Immature natural killer cell (primary cell): ENCODE results near the gene ROS1. TPM values are rescaled to one million over a fixed set of nuclear protein-coding genes. Genes with fewer than 3 reads are reported as not detected.
"Not testable (repeated sequence)": the region's sequence is repeated elsewhere in the genome, so short reads cannot be mapped to it uniquely, and the experiment has no call there.

Experiments used
- DNase-seq, 3 donors: peaks; one replicate each; pipeline ENCODE4 v3.0.0; 2022; ENCODE audit warnings: mixed read lengths in 1 of 3
- H3K27ac Mint-ChIP-seq, 6 donors: one replicate each; pipeline ENCODE4 v1.8.0; 2020; ENCODE audit warnings: mixed read lengths in 6 of 6, mild to moderate bottlenecking in 5 of 6, inconsistent platforms in 4 of 6, moderate library complexity in 3 of 6
- H3K27me3 Mint-ChIP-seq, 3 donors: one replicate each; pipeline ENCODE4 v1.8.0; 2020 to 2021; ENCODE audit warnings: low read depth in 3 of 3, mild to moderate bottlenecking in 3 of 3, mixed read lengths in 3 of 3, moderate library complexity in 3 of 3, inconsistent platforms in 1 of 3
- H3K36me3 Mint-ChIP-seq, 3 donors: one replicate each; pipeline ENCODE4 v1.8.0; 2020; ENCODE audit warnings: mixed read lengths in 3 of 3, inconsistent platforms in 2 of 3, mild to moderate bottlenecking in 2 of 3
- H3K4me1 Mint-ChIP-seq, 2 donors: one replicate each; pipeline ENCODE4 v1.8.0; 2020; ENCODE audit warnings: inconsistent platforms in 2 of 2, mild to moderate bottlenecking in 2 of 2, mixed read lengths in 2 of 2, moderate library complexity in 1 of 2
- H3K4me3 Mint-ChIP-seq, 5 donors: one replicate each; pipeline ENCODE4 v1.8.0; 2020; ENCODE audit warnings: mild to moderate bottlenecking in 5 of 5, mixed read lengths in 5 of 5, inconsistent platforms in 3 of 5, moderate library complexity in 3 of 5
- H3K9me3 Mint-ChIP-seq, 6 donors: one replicate each; pipeline ENCODE4 v1.8.0; 2020; ENCODE audit warnings: mild to moderate bottlenecking in 6 of 6, mixed read lengths in 6 of 6, inconsistent platforms in 4 of 6, moderate library complexity in 3 of 6
- polyA plus RNA-seq, 3 donors: library from polyadenylated mRNA; unstranded; fragments of 300-500 nt; fragmentation: Illumina TruSeq; gene quantifications; one replicate each; pipeline ENCODE4 v1.2.3, GENCODE V29; 2021

The ROS1 gene
- polyA plus RNA-seq, 3 donors from 2014 or later = not detected

DNA sequence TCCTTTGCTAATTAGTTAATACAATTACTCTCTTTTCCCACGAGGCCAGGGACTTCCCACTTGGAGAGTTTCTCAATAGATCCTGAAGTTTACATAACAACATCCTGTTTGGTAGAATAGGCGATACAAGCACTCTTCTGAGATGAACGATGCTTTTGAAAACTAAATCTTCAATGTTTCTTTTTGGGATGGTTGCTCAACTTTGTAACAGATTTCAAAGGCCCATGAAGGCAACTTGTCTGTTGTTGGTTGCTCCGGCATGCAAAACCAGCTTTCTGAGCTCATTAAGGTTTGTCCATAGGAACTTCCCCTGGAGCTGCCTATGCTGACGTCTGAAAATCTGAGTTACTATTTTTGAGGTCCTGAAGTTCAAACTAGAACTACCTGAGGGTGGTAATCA is 25.9 kb upstream of the ROS1 start:
- H3K4me1 Mint-ChIP-seq = no peaks in the 10 kb centered on the region
- no peaks in the 10 kb centered on the region for H3K9me3 Mint-ChIP-seq
- H3K27ac Mint-ChIP-seq = no peak overlapping the region
- H3K36me3 Mint-ChIP-seq = no peaks in the 10 kb centered on the region
- peaks cover under 1 to 5% (median 4%) of the 10 kb centered on the region in 3 donors for H3K27me3 Mint-ChIP-seq
- DNase-seq = no peak
- no peak overlapping the region for H3K4me3 Mint-ChIP-seq

DNA sequence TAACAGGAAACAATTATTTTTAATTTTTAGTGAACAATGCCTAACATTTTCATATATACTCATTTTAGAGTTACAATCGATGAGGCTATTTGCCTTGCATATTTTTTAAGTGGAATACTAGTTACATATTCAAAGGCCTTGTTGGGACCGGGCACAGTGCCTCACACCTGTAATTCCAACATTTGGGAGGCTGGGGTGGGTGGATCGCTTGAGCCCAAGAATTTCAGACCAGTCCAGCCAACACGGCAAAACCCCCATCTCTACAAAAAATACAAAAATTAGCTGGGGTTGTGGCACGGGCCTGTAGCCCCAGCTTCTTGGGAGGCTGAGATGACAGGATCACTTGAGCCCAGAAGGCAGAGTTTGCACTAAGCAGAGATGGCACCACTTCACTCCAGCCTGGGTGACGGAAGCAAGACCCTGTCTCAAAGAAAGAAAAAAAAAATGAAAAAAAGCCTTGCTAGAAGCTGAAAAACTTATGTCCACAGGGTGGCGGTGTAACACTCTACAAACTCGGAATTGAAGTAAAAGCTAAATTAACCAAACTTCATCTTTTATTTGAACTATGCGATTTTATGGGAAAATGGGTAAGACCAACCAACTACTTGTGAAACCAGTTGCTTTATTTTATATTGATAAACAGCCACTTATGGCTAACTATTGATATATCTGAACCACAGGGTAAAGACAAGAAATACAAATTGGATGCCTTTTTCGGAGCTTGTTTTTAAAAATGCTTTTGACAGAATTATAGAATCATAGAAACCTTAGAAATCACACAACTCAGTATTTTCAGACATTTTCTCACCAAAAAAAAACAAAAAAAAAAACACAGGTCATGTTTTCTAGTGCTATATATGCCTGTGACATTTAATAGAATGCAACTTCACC is 24.1 kb upstream of the ROS1 start:
- H3K4me3 Mint-ChIP-seq = no peak overlapping the region
- no peaks in the 10 kb centered on the region for H3K4me1 Mint-ChIP-seq
- H3K27ac Mint-ChIP-seq = no peak overlapping the region
- DNase-seq = peak; percentile 61 to 70 (median 63)
- H3K27me3 Mint-ChIP-seq = peaks cover 4 to 10% (median 5%) of the 10 kb centered on the region in 3 donors
- H3K9me3 Mint-ChIP-seq = no peaks in the 10 kb centered on the region
- no peaks in the 10 kb centered on the region for H3K36me3 Mint-ChIP-seq

DNA sequence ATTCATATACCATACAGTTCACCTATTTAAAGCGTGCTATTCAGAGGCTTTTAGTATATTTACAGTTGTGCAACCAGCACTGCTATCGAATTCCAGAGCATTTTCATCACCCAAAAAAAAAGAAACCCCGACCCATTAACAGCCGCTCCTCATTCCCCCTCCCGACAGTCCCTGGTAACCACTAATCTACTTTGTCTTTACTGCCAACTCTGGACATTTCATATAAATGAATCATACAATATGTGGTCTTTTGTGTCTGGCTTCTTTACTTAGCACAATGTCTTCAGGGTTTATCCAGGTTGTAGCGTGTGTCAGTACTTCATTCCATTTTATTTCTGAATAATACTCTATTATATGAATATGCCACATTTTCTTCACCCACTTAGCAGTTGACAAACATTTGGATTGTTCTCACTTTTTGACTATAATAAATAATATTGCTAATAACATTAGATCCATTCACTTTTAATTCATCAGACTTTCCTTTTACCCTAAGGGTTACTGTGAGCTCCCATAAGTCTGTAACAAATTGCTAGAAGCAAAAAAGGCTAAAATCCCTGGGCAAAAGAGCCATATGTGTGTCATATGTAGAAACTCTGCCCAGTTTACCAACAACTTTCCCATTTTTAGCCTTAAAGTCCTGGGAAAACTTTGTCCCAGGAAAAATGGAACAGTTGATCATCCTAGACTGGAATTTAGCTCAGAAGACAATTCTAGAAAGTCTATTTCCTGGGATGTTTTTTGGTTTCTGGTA is 23.2 kb upstream of the ROS1 start:
- no peak overlapping the region for H3K27ac Mint-ChIP-seq
- H3K27me3 Mint-ChIP-seq = peaks cover 4 to 10% (median 5%) of the 10 kb centered on the region in 3 donors
- DNase-seq = no peak
- no peaks in the 10 kb centered on the region for H3K4me1 Mint-ChIP-seq
- no peak overlapping the region for H3K4me3 Mint-ChIP-seq
- no peaks in the 10 kb centered on the region for H3K9me3 Mint-ChIP-seq
- H3K36me3 Mint-ChIP-seq = no peaks in the 10 kb centered on the region

DNA sequence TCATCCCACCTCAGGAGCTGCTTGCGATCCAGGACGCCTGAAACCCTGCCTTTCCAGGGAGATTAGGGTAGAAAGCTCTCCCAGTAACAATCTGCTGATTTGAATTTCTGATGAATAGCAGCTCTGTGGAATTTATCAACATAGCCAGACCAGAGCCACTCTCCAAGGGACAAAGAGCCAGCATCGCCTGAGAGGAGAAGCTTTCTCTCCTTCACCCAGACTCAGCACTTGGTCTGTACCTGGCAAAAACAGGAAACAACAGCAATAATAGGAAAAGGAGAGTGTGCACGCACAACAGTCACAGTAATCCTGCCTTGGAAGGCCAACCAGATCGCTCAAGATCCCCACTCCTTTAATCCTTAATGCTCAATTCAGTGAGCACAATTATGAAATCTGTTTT is 22.3 kb upstream of the ROS1 start:
- Mint-ChIP-seq H3K36me3 (no peaks in the 10 kb centered on the region), H3K4me1 (no peaks in the 10 kb centered on the region), H3K27me3 (peaks cover 4 to 10% (median 5%) of the 10 kb centered on the region in 3 donors), H3K4me3 (no peak overlapping the region), H3K9me3 (no peaks in the 10 kb centered on the region), H3K27ac (no peak overlapping the region)
- DNase-seq = no peak

DNA sequence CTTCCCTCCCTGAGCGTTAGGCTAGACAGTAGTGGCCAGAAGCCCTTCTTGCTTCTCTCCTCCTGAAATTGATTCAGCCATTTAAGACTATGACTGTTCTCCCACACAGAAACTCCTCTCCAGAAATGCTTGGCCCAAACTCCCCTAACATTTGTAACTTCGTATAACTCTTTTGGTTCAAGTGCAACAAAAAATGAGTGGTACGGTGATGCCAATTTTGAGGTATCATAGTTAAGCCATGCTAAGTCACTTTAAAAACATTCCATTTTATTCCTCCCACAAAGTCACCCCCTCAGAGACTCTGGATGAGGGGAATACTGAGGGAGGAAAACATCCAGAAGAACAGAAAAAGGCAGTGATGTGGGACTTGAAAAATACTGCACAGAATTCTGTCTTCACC is 21.1 kb upstream of the ROS1 start:
- no peaks in the 10 kb centered on the region for H3K4me1 Mint-ChIP-seq
- no peak overlapping the region for H3K4me3 Mint-ChIP-seq
- H3K9me3 Mint-ChIP-seq = no peaks in the 10 kb centered on the region
- no peak for DNase-seq
- no peaks in the 10 kb centered on the region for H3K36me3 Mint-ChIP-seq
- peaks cover 4 to 10% (median 5%) of the 10 kb centered on the region in 3 donors for H3K27me3 Mint-ChIP-seq
- H3K27ac Mint-ChIP-seq = no peak overlapping the region

DNA sequence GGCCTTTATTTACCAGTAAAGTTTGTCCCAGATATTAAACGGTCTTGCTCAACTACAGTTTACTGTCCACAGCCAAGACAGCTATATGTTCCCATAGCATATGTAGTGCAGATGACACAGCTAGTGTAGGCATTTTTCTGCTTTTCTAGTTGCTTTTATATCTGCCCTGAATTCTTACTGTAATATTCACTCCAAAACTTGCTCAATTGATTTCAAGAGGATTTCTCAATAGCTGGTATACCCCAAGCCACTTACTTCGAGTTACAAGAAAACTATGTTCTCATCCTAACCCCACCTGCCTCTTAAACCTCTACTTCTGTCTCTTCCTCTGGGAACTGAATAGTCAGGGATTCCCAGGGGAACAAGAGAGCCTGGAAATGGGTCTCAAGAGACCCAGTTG is 18.9 kb upstream of the ROS1 start:
- no peak for DNase-seq
- H3K4me1 Mint-ChIP-seq = no peaks in the 10 kb centered on the region
- H3K36me3 Mint-ChIP-seq = no peaks in the 10 kb centered on the region
- H3K27ac Mint-ChIP-seq = no peak overlapping the region
- H3K27me3 Mint-ChIP-seq = peaks cover 8 to 10% (median 9%) of the 10 kb centered on the region in 3 donors
- no peaks in the 10 kb centered on the region for H3K9me3 Mint-ChIP-seq
- H3K4me3 Mint-ChIP-seq = no peak overlapping the region

DNA sequence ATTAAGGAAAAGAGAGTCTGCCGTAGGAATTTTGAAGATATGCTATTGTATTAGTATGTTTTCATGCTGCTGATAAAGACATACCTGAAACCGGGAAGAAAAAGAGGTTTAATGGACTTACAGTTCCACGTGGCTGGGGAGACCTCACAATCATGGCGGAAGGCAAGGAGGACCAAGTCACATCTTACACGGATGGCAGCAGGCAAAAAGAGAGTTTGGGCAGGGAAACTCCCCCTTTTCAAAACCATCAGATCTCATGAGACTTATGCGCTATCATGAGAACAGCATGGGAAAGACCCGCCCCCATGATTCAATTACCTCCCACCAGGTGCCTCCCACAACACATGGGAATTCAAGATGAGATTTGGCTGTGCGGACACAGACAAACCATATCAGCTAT is 16.6 kb upstream of the ROS1 start:
- H3K4me3 Mint-ChIP-seq, DNase-seq, H3K4me1 Mint-ChIP-seq, H3K36me3 Mint-ChIP-seq, H3K9me3 Mint-ChIP-seq, H3K27ac Mint-ChIP-seq, H3K27me3 Mint-ChIP-seq: not testable (repeated sequence)

DNA sequence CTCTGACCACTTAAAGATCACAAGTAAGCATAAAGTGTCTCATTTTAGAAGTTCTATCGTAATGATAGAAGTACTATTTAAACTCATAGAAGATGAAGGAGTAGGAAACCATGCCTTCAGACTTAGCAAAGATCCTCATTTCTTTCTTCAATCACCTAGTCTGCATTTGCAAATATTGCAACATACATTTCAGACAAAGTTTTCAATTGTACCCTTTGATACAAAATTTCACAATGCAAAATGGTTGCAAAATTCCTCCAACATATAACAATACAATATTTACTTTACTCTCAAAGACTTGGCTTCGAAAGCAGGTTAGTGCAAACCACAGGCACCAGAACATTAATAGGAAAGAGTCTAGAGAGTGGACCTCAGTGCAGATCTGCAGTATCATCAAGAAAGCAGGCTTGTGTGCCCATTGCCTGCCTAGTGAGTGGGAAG is 16.1 kb upstream of the ROS1 start:
- H3K9me3 Mint-ChIP-seq = no peaks in the 10 kb centered on the region
- H3K36me3 Mint-ChIP-seq = no peaks in the 10 kb centered on the region
- H3K27ac Mint-ChIP-seq = no peak overlapping the region
- DNase-seq = no peak
- peaks cover 7 to 8% (median 7%) of the 10 kb centered on the region in 3 donors for H3K27me3 Mint-ChIP-seq
- no peak overlapping the region for H3K4me3 Mint-ChIP-seq
- H3K4me1 Mint-ChIP-seq = no peaks in the 10 kb centered on the region

DNA sequence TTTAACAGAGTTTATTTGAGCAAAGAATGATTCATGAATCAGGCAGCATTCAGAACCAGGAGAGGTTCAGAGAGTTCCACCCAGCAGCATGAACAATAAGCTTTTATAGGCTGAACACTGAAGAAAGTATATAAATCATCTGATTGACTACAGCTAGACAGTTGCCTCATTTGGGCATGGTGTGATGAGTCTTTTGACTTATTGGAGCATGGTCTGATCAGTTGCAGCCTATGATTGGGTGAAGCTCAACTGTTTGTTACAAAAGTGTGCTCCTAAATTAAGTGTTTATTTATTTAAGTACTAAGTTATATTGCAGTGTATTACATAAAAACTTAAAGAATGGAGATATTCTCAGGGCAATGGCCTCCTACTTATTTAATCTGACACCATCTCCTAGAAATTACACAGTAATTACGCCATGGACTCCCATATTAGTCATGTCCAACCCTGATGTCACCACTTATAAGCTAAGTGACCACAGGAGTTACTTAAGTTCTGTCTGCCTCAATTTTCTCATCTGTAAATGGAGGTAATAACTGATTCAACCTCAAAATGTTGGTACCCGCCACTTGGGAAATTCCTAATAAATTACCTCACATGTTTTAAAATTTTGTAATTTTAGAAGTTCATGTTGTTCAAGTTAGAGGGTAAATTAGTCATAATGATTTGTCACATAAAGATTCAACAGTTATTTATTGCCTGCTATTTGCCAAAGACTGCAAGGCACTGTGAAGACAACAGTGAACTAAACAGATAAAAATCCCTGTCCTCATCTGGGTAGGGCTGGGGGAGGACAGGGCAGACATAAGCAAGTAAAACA is 15.2 kb upstream of the ROS1 start:
- no peak overlapping the region for H3K27ac Mint-ChIP-seq
- H3K27me3 Mint-ChIP-seq = peaks cover 5 to 8% (median 7%) of the 10 kb centered on the region in 3 donors
- no peak overlapping the region for H3K4me3 Mint-ChIP-seq
- no peaks in the 10 kb centered on the region for H3K36me3 Mint-ChIP-seq
- no peaks in the 10 kb centered on the region for H3K9me3 Mint-ChIP-seq
- no peak for DNase-seq
- H3K4me1 Mint-ChIP-seq = no peaks in the 10 kb centered on the region

DNA sequence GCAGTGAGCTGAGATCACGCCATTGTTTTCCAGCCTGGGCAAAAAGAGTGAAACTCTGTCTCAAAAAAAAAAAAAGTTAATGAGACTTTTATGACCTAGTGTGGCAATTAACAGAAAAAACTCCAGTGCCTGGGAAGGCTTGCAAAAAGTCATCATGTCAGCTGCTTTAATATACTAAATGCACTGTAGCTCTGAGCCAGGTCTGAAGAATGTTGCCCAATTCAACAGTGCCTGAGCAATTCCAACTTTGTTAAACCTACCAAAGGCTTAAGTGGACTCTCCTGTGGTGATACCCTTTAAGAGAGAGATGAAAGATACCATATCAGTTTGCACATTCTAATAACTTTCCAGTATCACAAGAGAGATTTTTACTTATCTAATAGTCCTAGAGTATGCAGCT is 6.5 kb upstream of the ROS1 start:
- no peaks in the 10 kb centered on the region for H3K36me3 Mint-ChIP-seq
- H3K9me3 Mint-ChIP-seq = peaks cover 0 to 2% (median 0%) of the 10 kb centered on the region in 6 donors
- H3K4me1 Mint-ChIP-seq = no peaks in the 10 kb centered on the region
- H3K27ac Mint-ChIP-seq = no peak overlapping the region
- no peak overlapping the region for H3K4me3 Mint-ChIP-seq
- DNase-seq = no peak
- H3K27me3 Mint-ChIP-seq = peaks cover 5 to 18% (median 8%) of the 10 kb centered on the region in 3 donors

DNA sequence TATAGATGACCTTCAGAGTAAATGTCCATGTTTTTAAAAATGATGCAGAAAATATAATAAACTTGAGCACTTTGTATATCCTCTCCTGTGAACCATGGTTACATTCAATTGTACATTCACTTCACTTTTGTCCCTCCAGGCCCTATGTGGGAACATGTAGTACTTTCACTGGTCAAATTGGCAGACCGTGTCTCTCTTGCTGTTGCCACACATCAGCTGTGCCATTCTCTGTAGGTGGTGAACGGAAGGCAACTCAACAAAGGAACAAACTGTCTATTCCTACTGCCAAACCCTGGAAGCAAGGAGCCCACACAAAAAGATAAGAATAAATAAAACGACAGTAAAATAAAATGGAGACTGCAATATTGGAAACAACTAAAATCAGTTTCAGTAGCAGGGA is 2.0 kb downstream of the ROS1 start:
- Mint-ChIP-seq H3K27ac (no peak overlapping the region), H3K9me3 (no peaks in the 10 kb centered on the region)

DNA sequence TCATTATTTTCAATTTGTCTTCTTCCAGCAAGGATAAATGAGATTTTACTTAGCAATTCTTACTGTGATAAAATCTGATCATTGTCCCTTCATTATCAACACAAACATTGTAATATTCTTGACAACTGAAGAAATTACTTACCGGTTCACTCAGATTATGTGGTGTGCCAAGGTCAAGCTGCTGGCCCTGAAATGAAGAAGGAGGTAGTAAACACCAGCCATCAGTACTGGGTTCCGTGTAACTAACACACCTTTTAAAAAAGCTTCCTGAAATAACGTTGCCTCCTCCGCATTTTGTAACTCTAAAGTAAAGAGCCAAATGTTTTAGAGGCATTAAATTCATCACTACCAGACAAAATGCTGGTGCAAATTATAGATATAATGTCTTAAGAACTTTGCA is 7.4 kb downstream of the ROS1 start:
- no peak overlapping the region for H3K4me3 Mint-ChIP-seq
- peaks cover 3 to 6% (median 3%) of the 10 kb centered on the region in 3 donors for H3K27me3 Mint-ChIP-seq
- DNase-seq = no peak
- H3K4me1 Mint-ChIP-seq = no peaks in the 10 kb centered on the region
- no peak overlapping the region for H3K27ac Mint-ChIP-seq
- H3K9me3 Mint-ChIP-seq = no peaks in the 10 kb centered on the region
- no peaks in the 10 kb centered on the region for H3K36me3 Mint-ChIP-seq

More for the DNA sequence above, 2.0 kb downstream of the ROS1 start:
- Mint-ChIP-seq H3K4me3 (no peak overlapping the region), H3K4me1 (no peaks in the 10 kb centered on the region), H3K27me3 (peaks cover 0 to 15% (median 8%) of the 10 kb centered on the region in 3 donors), H3K36me3 (no peaks in the 10 kb centered on the region)
- DNase-seq = no peak

DNA sequence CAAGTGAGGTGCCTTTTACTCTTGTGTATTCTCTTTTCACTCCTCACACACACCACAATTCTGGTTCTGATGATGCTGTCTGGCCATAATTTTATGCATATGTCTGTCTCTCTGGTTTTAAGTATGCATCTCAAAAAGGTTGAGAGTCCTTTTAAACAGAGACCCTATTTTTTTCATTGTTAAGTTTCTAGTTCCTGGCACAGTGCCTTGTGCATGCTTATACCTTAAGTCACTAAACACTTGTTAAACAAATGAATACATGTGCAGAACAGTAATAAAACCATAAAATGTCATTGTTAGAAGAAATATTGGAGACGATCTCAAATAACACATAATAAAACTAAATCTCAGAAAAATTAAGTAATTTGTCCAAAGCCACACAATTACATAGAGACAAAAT is 7.9 kb downstream of the ROS1 start:
- no peaks in the 10 kb centered on the region for H3K36me3 Mint-ChIP-seq
- no peak overlapping the region for H3K27ac Mint-ChIP-seq
- H3K4me3 Mint-ChIP-seq = no peak overlapping the region
- no peak for DNase-seq
- peaks cover 4 to 5% (median 5%) of the 10 kb centered on the region in 3 donors for H3K27me3 Mint-ChIP-seq
- no peaks in the 10 kb centered on the region for H3K4me1 Mint-ChIP-seq
- no peaks in the 10 kb centered on the region for H3K9me3 Mint-ChIP-seq

DNA sequence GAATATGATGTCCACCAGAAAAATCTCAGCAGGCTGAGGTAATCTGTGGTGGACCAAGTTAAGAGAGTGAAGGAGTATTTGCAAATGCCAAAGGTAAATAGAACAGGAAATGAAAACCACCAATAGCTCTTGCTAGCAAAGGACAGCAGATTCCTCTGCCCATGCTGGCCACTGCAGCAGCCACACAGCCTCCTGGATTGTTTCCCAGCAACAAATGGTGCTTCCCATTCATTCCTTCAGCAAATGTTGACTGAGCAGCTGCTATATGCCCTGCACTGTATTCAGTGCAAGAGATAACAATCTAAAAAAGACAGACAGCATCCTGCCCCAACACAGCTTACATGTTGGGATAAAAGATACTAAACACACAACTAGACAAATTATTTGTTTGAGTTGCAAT is 11.0 kb downstream of the ROS1 start:
- H3K27me3 Mint-ChIP-seq = peaks cover 3 to 4% (median 4%) of the 10 kb centered on the region in 3 donors
- H3K36me3 Mint-ChIP-seq = no peaks in the 10 kb centered on the region
- no peaks in the 10 kb centered on the region for H3K4me1 Mint-ChIP-seq
- H3K4me3 Mint-ChIP-seq = no peak overlapping the region
- no peaks in the 10 kb centered on the region for H3K9me3 Mint-ChIP-seq
- no peak overlapping the region for H3K27ac Mint-ChIP-seq
- no peak for DNase-seq
